Measurements from ENCODE around the gene CSRP1. TPM values are rescaled to one million over a fixed set of nuclear protein-coding genes. Genes with fewer than 3 reads are reported as not detected.
A peak's percentile ranks its signal among the peaks of the same experiment; 100 is the strongest.

CSRP1 gene
- 100 to 1,000 TPM in 2 of 6 experiments, 10 to 100 TPM in 4; 54.9 to 158 (median 87.0) TPM for total RNA-seq
- long read RNA-seq, transcript CSRP1-201 (6 exons, 1,952 nt), result major isoform, 15 of 20 reads
- long read RNA-seq, partial matches to known transcripts, result 2 of 20 reads
- long read RNA-seq, other reads (novel, unspliced or antisense), result 3 of 20 reads

DNA sequence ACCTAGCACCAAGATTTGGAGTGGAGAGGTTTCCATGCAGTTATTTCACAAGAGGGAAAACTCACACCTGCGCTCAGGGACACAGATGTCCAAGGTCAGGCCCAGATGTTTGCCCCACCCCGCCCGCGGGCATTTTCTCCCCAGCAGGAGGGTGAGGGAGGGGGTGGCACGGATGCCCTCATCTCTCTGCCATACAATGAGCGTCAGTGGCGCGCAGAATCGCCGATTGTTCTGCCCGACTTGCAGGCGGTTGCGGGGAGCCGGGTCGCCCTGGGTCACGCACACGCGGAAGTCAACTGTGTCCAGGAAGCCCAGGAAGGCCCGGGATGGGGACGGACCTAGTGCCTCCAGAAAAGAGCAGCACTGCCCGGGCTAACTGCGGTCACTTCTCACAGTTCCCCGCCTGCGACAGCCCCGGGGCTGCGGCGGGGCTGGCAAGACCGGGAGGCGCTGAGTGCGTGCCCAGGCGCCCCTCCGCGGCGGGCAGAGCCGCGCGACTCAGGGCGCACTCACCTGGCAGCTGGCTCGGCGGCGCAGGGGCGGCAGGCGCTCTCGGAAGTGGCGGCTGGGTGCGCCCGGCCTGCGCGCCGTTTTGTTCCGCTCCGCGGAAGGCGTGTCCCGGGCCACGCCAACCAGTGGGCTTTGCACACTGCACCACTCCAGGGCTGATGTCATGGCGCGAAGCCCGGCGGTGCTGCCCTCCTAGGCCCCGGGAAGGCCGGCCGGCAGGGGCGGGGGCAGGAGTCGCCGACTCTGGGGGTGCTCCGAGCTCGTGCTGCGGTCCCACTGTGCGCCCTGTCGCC lies at the start of gene CSRP1:
CSRP1 (minus strand) TSS at position 567 of the 803 bp plus-strand sequence. CDS start 10,820 bp downstream, outside the sequence.
- peak within 1 kb of the TSS; percentile 80 to 91 (median 80) for H3K4me3 ChIP-seq
- intact Hi-C loops (cut with DNase I), result no loop called here
- no peaks in the 10 kb centered on the region for H3K27me3 ChIP-seq
- ATAC-seq, result peak; percentile 77 to 88 (median 84)
- no peaks in the 10 kb centered on the region for H3K9me3 ChIP-seq
- no peaks in the 10 kb centered on the region for H3K36me3 ChIP-seq
- WGBS (ENCODE audit: insufficient coverage, low coverage, low lambda C conversion rate, missing lambda C conversion rate), result 0% methylated on average over 22 of the region's 71 CpGs
- peak within 1 kb of the TSS; percentile 87 to 94 (median 94) for H3K27ac ChIP-seq
- peaks cover 0 to 55% (median 15%) of the 10 kb centered on the region in 4 donors for H3K4me1 ChIP-seq
- DNase-seq, result peak; percentile 92 to 94 (median 94)
- TF ChIP-seq CTCF (IDR thresholded peaks at IDR 0.05) (peak in 1 of 4 donors; percentile 4), POLR2A (IDR thresholded peaks at IDR 0.05) (peak; percentile 99)

- no peak overlapping the region for H3K4me3 ChIP-seq
- intact Hi-C loops (cut with DNase I), result loop anchor here (10.0 kb wide), 1 partner anchor 229 kb away; no protein-coding TSS in a partner anchor
- TF ChIP-seq POLR2A (IDR thresholded peaks at IDR 0.05), result no peak
- no peak for TF ChIP-seq CTCF (IDR thresholded peaks at IDR 0.05)
- H3K4me1 ChIP-seq, result no peaks in the 10 kb centered on the region
- H3K9me3 ChIP-seq, result no peaks in the 10 kb centered on the region
- H3K27me3 ChIP-seq, result no peaks in the 10 kb centered on the region
- DNase-seq (no peak), ATAC-seq (peak in 1 of 4 donors; percentile 16)
- no peaks in the 10 kb centered on the region for H3K36me3 ChIP-seq
- WGBS (ENCODE audit: insufficient coverage, low coverage, low lambda C conversion rate, missing lambda C conversion rate), result 50% methylated on average over 9 of the region's 9 CpGs
- H3K27ac ChIP-seq, result no peak overlapping the region
These were observed 48.6 kb upstream of the CSRP1 start for GRCh38 chr1:201555593-201555945.

DNA sequence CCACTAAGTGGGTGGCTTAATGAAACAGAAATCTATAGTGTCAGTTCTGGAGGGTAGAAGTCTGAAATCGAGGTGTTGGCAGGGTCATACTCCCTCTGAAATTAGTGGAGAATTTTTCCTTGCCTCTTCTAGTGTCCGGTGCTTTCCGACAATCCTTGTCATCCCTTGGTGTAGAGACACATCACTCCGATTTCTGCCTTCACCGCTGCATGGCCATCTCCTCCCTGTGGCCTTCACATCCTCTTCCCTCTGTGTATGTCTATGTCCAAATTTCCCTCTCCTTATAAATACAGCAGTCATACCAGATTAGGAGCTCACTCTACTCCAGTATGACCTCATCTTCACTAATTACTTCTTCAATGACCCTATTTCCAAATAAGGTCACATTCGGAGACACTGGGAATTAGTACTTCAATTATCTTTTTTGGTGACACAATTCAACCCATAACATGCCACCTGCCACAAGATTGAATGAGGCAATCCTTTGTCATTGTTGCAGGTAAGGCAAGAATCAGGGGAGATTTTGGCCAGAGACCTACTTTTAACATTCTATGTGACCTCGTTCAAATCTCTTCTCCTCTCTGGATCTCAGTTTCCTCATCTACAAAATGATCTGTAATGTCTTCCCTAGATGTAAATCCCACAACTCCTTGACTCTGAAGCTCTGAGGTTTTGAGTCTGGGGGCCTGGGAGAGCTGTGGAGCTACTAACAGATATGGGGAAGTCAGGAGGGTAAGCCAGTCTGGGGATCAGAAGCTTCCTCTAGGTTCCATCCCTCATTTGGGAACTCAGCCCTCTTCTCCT lies 48.1 kb upstream of the CSRP1 start:
- intact Hi-C loops (cut with DNase I), result loop anchor here (10.0 kb wide), 1 partner anchor 230 kb away; no protein-coding TSS in a partner anchor

More for the DNA sequence above, 48.1 kb upstream of the CSRP1 start:
- WGBS (ENCODE audit: insufficient coverage, low coverage, low lambda C conversion rate, missing lambda C conversion rate), result 57% methylated on average over 4 of the region's 7 CpGs
- no peak for DNase-seq
- no peaks in the 10 kb centered on the region for H3K4me1 ChIP-seq
- H3K36me3 ChIP-seq, result no peaks in the 10 kb centered on the region
- no peaks in the 10 kb centered on the region for H3K27me3 ChIP-seq
- TF ChIP-seq CTCF (IDR thresholded peaks at IDR 0.05) (no peak), POLR2A (IDR thresholded peaks at IDR 0.05) (no peak)
- H3K4me3 ChIP-seq, result no peak overlapping the region
- H3K9me3 ChIP-seq, result no peaks in the 10 kb centered on the region
- no peak for ATAC-seq
- no peak overlapping the region for H3K27ac ChIP-seq

Measured in right lobe of liver (tissue), 6 donors.